Measurements from ENCODE around the gene ANKRD60.

ANKRD60 gene

DNA sequence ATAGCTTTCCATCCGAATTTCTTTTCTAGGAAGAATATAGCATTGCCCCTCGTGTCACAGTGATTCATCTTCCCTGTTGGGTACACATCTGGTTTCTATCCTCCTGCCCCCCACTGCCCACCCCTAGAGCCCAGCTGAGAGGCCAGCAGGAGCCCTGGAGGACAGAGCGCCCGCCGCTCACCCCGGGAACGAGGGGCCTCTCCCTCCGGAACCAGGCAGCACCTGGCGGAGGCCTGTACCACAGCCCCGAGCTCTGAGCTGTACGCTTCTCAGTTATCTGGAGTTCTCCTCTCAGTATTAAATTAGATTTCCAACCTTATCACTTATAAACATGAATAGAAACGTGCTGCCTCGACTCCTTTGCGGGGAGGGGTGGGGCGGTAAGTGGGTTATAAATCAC, 6.0 kb downstream of the ANKRD60 start:
- no peak for DNase-seq

DNA sequence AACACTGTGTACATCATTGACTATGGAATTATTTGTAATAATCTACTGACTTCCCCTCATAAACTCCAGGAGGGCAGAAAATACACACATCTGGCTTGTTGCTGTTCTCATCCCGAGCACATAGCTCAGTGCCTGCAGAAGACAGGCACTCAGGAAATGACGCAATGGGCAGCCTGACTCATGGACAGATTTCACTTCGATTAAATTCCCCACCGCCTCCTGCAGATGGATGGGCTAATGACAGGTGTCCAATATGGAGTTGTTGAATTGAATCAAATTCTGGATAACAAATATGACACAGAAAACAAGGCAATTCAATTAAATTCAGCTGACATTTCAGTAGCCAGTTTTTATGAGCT, 9.1 kb downstream of the ANKRD60 start:
- peak in 1 of 2 experiments; percentile 24 for DNase-seq

- DNase-seq: no peak
These were observed 9.7 kb downstream of the ANKRD60 start for GRCh38 chr20:58218665-58219341.

GRCh38 chr20:58216334-58216733, 12.1 kb downstream of the ANKRD60 start:
- no peak for DNase-seq

DNA sequence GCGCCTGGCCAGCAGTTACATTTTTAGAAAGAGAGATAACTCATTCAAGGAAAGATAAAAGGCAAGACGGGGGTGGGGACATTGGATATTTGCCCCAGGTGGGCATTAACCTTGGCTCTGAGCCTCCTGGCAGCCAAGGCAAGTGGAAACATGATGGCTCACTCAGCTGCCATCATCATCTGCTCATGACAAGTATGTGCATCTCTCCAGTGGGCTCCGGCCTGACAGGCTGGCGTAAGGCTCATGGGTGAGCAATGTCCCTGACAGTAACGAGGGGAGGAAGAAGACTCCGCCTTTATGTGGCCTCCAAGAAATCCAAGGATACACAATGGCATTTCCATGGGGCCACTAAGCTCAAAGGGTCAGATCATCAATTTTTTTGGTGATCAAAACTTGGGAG, 13.3 kb downstream of the ANKRD60 start:
- DNase-seq: no peak

- DNase-seq: no peak
These were observed 14.1 kb downstream of the ANKRD60 start for GRCh38 chr20:58214310-58214709.

GRCh38 chr20:58213716-58214115, 14.7 kb downstream of the ANKRD60 start:
- DNase-seq: no peak

DNA sequence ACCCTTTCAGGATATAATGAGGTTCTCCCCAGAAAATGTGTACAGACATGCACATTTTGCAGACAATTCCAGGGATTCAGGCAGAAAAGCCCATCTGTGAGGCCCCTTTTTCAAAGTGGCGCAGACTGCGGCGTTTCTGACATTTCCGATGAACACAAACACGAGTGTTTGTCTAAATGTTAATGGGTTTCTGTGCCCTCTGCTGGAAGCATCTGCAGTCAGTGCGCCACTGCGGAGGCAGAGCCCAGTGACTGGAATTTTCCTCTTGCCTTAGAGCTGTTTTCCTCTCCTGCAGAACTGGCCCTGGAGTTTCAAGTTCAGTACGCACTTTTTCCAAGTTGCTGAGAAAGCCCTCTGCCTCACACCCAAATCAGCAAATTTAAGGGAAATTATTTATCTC, 15.3 kb downstream of the ANKRD60 start:
- DNase-seq: no peak

GRCh38 chr20:58212636-58213035, 15.8 kb downstream of the ANKRD60 start:
- no peak for DNase-seq

DNA sequence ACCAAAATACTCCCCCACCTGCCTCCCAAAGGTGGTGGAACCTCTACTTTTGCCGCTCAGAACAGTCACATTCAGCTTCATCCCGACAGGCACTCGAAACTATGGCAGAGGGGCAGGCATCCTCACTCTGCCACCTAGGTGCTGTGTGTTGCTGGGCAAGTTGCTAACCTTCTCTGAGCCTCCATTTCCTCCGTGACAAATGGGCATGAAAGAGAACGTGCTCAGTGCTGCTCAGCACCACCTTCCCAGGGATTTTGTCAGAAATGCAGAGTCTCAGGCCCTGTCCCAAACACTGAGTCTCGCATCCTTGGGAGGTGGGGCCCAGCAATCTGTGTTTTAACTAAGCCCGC, 18.1 kb downstream of the ANKRD60 start:
- DNase-seq: no peak

DNA sequence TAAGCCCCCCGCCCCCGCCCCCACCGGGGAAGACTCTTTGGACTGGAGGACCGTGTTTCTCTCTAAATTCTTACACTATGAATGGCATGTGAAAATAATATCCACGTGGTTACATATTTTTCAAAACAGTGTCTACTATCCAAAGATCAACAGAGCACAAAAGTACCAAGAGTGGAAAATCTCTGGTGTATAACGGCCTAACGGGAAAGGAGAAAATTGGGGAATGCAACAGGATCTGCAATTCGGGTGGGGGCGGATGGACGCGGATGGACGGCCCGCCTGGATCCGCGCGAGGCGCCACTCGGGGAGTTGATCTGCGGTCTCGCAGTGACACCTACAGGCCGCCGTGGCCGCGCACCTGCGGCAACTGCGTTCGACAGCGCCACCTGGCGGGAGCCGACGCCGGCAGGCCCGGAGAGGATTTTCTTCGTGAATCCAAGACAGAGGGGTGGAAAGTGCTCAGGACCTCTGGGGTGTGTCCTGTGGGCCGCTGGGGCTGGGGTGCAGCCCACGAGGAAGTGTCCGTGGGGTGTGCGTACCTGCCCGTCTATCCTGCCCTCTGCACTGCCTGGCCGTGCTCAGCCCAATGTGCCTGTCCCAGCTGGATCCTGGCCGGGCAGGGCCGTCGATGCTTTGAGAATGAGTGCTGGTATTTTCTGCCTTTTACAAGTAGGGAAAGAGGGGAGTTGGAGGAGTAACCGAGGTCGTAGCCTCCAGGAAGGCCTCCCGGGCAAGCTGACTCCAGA, 18.6 kb downstream of the ANKRD60 start:
- peak in 1 of 2 experiments; percentile 63 for DNase-seq

GRCh38 chr20:58208944-58209343, 19.5 kb downstream of the ANKRD60 start:
- no peak for DNase-seq

DNA sequence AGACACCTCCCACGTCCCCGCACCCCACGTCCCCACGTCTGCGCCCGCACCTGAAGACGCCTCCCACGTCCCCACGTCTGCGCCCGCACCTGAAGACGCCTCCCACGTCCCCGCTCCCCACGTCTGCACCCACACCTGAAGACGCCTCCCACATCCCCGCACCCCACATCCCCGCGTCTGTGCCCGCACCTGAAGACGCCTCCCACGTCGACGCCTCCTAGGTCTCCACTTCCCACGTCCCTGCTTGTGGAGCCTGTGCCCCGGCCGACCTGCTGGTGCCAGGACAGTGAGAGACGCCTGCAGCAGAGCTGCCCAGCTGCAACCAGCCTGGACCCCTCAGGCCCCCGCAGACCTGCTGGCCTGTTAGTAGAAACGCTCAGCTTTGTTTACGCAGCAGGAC, 22.6 kb downstream of the ANKRD60 start:
- no peak for DNase-seq

- DNase-seq: no peak
These were observed 26.4 kb downstream of the ANKRD60 start for GRCh38 chr20:58202044-58202443.

GRCh38 chr20:58201616-58202015, 26.8 kb downstream of the ANKRD60 start:
- DNase-seq: no peak

DNA sequence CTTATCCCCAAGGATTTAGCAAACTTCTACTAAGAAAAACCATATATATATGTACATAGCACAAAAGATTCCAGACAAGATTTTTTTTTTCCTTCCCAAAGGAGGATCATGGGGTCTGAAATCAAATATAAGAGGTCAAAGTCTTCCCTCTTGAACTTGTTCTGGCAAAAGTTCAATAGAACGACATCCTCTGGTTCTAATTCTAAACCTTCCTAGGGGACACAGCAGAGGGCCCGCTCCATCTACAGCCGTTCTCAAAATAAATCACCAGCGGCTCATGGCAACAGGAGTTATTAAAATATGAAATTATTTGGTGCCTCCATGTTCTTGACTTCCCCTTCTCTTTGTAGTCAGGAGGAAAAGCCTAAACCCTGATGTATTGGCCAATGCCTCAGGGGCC, 29.0 kb downstream of the ANKRD60 start:
- DNase-seq: no peak

- no peak for DNase-seq
These were observed 29.5 kb downstream of the ANKRD60 start for GRCh38 chr20:58198901-58199355.

DNA sequence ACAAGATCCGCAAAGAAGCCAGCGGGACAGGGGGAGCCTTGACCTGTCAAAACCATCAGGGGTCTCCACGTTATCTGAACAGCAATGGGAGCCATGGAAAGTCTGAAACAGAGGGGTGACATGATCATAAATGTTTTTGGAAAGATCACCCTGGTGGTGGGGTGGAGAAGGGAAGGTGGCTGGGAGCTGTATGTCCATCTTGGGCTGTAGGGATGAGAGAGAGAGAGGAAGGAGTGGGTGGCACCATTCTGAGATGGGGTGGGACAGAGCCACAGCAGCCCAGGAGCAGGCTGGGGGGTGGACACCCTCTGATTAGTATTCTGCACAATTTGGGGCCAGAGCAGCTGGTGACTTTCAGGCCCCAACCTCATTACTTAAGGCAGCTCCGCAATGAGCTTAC, 30.1 kb downstream of the ANKRD60 start:
- no peak for DNase-seq

DNA sequence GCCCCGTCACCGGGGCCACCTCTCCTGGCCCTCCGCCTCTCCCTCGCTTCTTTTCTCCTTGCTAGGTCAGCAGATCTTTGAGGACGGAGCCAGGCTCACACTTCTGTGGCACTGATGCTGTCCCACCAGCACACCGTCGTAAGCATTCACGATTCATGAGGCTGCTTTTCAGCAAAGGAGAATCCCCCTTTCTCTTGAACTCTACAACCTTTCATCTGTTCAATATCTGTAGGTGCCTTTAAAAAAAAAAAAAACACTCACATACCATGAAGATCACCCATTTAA, 31.3 kb downstream of the ANKRD60 start:
- no peak for DNase-seq

- DNase-seq: no peak
These were observed 31.9 kb downstream of the ANKRD60 start for GRCh38 chr20:58196402-58197184.

DNA sequence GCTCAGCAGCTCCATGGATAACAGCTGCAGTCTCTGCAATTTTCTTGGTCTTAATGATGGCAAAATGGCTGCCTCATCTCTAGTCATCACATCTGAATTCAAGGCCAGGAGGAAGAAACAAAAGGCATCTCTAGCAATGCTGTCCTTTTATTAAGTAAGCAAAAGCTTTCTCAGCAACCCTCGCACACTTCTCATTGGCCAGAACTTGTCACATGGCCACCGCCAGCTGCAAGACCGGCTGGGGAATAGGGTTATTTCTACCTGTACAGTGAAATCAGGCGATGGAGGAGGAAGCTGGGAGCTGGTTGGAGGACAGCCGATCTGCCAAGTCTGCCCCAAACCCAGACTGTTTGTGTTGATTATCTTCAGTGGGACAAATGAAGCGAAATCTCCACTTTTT, 33.4 kb downstream of the ANKRD60 start:
- DNase-seq: no peak

DNA sequence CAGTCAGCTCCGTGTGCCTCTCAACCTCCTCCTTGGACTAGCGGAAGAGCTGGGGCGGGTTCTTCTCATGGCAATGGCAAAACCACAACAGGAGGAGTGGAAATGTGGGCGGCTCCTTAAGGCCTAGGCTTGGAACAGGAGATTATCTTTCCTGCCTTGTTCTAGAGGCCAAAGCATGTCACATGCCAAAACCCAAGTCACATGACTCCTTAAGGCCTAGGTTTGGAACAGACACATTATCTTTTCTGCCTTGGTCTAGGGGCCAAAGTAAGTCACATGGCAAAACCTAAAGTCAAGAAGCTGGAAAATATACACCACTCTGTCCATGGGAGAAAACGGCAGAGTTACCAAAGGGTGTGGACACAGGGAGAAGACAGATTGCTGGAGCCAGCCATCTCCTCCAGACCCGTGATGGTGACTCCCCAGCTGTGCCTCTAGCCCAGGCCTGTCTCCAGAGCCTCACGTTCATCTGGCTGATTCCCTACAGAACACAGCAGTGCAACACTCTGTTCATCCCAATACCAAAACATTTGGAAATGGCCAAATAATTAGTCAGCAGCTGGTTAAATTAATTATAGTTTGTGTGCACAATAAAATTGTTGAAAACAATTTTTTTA, 34.2 kb downstream of the ANKRD60 start:
- DNase-seq: no peak

DNA sequence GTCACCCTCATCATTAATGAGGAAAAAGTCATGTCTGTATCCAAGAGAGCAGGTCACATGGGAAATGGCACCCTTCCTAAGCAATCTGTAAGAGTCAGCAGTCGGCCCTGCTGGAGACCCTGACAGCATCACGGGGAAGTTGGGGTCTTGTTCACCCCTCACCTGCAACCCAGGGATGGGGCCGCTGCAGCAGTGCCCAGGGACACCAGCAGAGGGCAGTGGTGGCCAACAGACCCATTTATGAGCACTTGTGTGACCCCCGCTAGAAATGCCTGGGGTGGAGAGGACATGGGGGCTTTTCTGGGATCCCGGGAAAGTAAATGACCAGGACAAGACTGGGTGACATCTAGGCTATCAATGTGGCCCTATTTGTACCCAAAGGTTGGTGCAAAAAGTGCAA, 35.9 kb downstream of the ANKRD60 start:
- no peak for DNase-seq

GRCh38 chr20:58192065-58192464, 36.4 kb downstream of the ANKRD60 start:
- DNase-seq: no peak
